GM12878 (cell line): ENCODE results near the gene CCDC63. TPM values are rescaled to one million over a fixed set of nuclear protein-coding genes. Genes with fewer than 3 reads are reported as not detected.
A peak's percentile ranks its signal among the peaks of the same experiment; 100 is the strongest.

ENCODE experiments used
- CREB1 ChIP-seq: IDR thresholded peaks from 2 replicates; pipeline ENCODE4 v1.6.1; 2012; ENCODE audit warnings: low read depth, mild to moderate bottlenecking, inconsistent platforms
- FOS ChIP-seq: IDR thresholded peaks from 3 replicates; pipeline ENCODE4 v1.6.1; 2011; ENCODE audit warnings: borderline replicate concordance; ENCODE audit not compliant: insufficient read length; ENCODE audit errors: extremely low read depth
- GABPA ChIP-seq: IDR thresholded peaks from 2 replicates; pipeline ENCODE4 v1.6.1; 2014; ENCODE audit warnings: antibody characterized with exemption, low read depth, mild to moderate bottlenecking, inconsistent platforms
- MYC ChIP-seq: IDR thresholded peaks from 2 replicates; pipeline ENCODE4 v1.6.1; 2011; ENCODE audit warnings: mild to moderate bottlenecking, low read length, moderate library complexity, inconsistent platforms; ENCODE audit not compliant: insufficient read depth, insufficient replicate concordance, insufficient read length, severe bottlenecking
- RAD51 ChIP-seq: fragments of 450-650 bp; IDR thresholded peaks from 2 replicates; pipeline ENCODE4 v1.6.1; 2016; ENCODE audit warnings: moderate library complexity, mild to moderate bottlenecking, inconsistent platforms
- SMAD5 ChIP-seq: IDR thresholded peaks from 2 replicates; pipeline ENCODE4 v1.6.1; 2016; ENCODE audit warnings: antibody characterized with exemption, low read depth
- SPI1 ChIP-seq: IDR thresholded peaks from 2 replicates; pipeline ENCODE4 v1.6.1; 2011; ENCODE audit warnings: low read depth, mild to moderate bottlenecking, low read length, moderate library complexity, borderline replicate concordance; ENCODE audit not compliant: insufficient read depth
- STAT3 ChIP-seq: IDR thresholded peaks from 2 replicates; pipeline ENCODE4 v1.6.1; 2011; ENCODE audit warnings: low read depth, low read length, improper control_type of control experiment
- SUPT20H ChIP-seq: IDR thresholded peaks from 2 replicates; pipeline ENCODE4 v1.6.1; 2011; ENCODE audit warnings: low read depth, mild to moderate bottlenecking, low read length, moderate library complexity, borderline replicate concordance; ENCODE audit not compliant: control insufficient read depth
- YY1 ChIP-seq: IDR thresholded peaks from 2 replicates; pipeline ENCODE4 v1.6.1; 2011; ENCODE audit warnings: low read depth, mild to moderate bottlenecking, low read length
- ZBED1 ChIP-seq: IDR thresholded peaks from 2 replicates; pipeline ENCODE4 v1.6.1; 2016; ENCODE audit warnings: borderline replicate concordance
- polyA plus RNA-seq, 11 experiments: library from polyadenylated mRNA; depleted of rRNA in 4 of 11; unstranded in 6 of 11; stranded (reverse) in 5 of 11; fragments of >200 nt; fragmentation: Nextera tagmentation in 4 of 11; fragmentation: Illumina TruSeq in 1 of 11; extraction: Ambion mirVana in 4 of 11; extraction: Trizol in 1 of 11; gene quantifications; 1 replicate in 1 of 11; 2 replicates in 10 of 11; pipeline versions ENCODE4 v1.2.1 to v1.2.3, GENCODE V29; 2011 to 2016; ENCODE audit warnings: inconsistent platforms in 2 of 11, missing spikeins in 2 of 11, low read depth in 1 of 11
- total RNA-seq, 4 experiments: library from RNA; depleted of rRNA in 3 of 4; stranded (reverse); fragments of >200 nt in 3 of 4; fragmentation: Illumina TruSeq in 1 of 4; extraction: Trizol in 1 of 4; gene quantifications; 2 replicates each; pipeline versions ENCODE4 v1.2.1 to v1.2.3, GENCODE V29; 2013 to 2021
- TF ChIP-seq, protein P1 (sequence below): IDR thresholded peaks from 2 replicates; pipeline ENCODE4 v1.6.1; 2012; ENCODE audit warnings: low read depth, low read length, improper control_type of control experiment
- TF ChIP-seq, protein P2 (sequence below): IDR thresholded peaks from 2 replicates; pipeline ENCODE4 v1.6.1; 2011; ENCODE audit warnings: mild to moderate bottlenecking, low read depth, low read length, moderate library complexity; ENCODE audit not compliant: insufficient replicate concordance
- TF ChIP-seq, protein P3 (sequence below): fragments of 450-650 bp; IDR thresholded peaks from 2 replicates; pipeline ENCODE4 v1.6.1; 2018; ENCODE audit warnings: borderline replicate concordance, mild to moderate bottlenecking; ENCODE audit not compliant: partially characterized antibody
- TF ChIP-seq, protein P4 (sequence below): fragments of 450-650 bp; IDR thresholded peaks from 2 replicates; pipeline ENCODE4 v1.6.1; 2017; ENCODE audit warnings: mild to moderate bottlenecking
- TF ChIP-seq, protein P5 (sequence below): fragments of 450-650 bp; conservative IDR thresholded peaks from 2 replicates; pipeline ENCODE4 v1.6.1; 2017; ENCODE audit warnings: mild to moderate bottlenecking, moderate library complexity

The CCDC63 gene
- total and polyA plus RNA-seq, 10 of the 15 experiments (the other 5 are each of a cell fraction or from before 2014, with no cell fraction given), result not detected

DNA sequence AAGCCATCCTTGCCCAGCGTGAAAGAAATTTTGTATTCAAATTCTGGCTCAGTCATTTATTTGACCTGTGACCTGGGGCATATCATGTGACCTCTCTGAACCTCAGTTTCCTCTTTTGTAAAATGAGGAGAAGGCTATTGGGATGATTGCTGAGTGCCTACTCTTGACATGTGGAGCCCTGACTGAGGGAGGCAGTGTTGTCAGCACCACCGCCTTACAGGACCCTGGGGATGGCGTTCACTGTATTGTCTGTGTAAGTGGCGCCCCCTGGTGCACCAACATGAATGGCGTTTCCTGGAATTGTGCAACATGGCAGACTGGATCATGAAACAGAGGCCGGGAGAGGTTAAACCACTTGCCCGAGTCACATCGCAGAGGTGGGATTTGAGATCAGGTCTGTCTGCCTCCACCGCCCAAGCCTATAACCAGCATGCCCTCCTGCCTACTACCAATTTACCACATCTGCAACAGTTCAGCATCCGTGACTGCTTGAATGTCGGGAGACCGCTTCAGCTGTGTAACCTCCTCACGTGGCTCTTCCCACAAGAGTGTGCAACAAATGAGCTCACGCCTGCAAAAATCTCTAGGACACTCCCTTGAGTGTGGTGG, 20.1 kb upstream of the CCDC63 start (continued):
- TF ChIP-seq, protein P1, sequence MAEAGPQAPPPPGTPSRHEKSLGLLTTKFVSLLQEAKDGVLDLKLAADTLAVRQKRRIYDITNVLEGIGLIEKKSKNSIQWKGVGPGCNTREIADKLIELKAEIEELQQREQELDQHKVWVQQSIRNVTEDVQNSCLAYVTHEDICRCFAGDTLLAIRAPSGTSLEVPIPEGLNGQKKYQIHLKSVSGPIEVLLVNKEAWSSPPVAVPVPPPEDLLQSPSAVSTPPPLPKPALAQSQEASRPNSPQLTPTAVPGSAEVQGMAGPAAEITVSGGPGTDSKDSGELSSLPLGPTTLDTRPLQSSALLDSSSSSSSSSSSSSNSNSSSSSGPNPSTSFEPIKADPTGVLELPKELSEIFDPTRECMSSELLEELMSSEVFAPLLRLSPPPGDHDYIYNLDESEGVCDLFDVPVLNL, result no peak
- no peak for TF ChIP-seq SUPT20H
- TF ChIP-seq, protein P2, sequence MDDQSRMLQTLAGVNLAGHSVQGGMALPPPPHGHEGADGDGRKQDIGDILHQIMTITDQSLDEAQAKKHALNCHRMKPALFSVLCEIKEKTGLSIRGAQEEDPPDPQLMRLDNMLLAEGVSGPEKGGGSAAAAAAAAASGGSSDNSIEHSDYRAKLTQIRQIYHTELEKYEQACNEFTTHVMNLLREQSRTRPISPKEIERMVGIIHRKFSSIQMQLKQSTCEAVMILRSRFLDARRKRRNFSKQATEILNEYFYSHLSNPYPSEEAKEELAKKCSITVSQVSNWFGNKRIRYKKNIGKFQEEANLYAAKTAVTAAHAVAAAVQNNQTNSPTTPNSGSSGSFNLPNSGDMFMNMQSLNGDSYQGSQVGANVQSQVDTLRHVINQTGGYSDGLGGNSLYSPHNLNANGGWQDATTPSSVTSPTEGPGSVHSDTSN, result no peak
- TF ChIP-seq, protein P3, sequence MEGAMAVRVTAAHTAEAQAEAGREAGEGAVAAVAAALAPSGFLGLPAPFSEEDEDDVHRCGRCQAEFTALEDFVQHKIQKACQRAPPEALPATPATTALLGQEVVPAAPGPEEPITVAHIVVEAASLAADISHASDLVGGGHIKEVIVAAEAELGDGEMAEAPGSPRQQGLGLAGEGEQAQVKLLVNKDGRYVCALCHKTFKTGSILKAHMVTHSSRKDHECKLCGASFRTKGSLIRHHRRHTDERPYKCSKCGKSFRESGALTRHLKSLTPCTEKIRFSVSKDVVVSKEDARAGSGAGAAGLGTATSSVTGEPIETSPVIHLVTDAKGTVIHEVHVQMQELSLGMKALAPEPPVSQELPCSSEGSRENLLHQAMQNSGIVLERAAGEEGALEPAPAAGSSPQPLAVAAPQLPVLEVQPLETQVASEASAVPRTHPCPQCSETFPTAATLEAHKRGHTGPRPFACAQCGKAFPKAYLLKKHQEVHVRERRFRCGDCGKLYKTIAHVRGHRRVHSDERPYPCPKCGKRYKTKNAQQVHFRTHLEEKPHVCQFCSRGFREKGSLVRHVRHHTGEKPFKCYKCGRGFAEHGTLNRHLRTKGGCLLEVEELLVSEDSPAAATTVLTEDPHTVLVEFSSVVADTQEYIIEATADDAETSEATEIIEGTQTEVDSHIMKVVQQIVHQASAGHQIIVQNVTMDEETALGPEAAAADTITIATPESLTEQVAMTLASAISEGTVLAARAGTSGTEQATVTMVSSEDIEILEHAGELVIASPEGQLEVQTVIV, result no peak
- no peak for TF ChIP-seq GABPA
- TF ChIP-seq, protein P4, sequence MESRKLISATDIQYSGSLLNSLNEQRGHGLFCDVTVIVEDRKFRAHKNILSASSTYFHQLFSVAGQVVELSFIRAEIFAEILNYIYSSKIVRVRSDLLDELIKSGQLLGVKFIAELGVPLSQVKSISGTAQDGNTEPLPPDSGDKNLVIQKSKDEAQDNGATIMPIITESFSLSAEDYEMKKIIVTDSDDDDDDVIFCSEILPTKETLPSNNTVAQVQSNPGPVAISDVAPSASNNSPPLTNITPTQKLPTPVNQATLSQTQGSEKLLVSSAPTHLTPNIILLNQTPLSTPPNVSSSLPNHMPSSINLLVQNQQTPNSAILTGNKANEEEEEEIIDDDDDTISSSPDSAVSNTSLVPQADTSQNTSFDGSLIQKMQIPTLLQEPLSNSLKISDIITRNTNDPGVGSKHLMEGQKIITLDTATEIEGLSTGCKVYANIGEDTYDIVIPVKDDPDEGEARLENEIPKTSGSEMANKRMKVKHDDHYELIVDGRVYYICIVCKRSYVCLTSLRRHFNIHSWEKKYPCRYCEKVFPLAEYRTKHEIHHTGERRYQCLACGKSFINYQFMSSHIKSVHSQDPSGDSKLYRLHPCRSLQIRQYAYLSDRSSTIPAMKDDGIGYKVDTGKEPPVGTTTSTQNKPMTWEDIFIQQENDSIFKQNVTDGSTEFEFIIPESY, result 0 out of 2 replicates have a peak, but pooled peaks have one; percentile 13
- TF ChIP-seq MYC, result no peak
- TF ChIP-seq RAD51, result 0 out of 2 replicates have a peak, but pooled peaks have one; percentile 27
- TF ChIP-seq SPI1, result no peak
- peak; percentile 94 for TF ChIP-seq YY1
- no peak for TF ChIP-seq SMAD5
- TF ChIP-seq CREB1, result no peak
- no peak for TF ChIP-seq FOS
- TF ChIP-seq ZBED1, result no peak
- TF ChIP-seq STAT3, result no peak
- TF ChIP-seq, protein P5, sequence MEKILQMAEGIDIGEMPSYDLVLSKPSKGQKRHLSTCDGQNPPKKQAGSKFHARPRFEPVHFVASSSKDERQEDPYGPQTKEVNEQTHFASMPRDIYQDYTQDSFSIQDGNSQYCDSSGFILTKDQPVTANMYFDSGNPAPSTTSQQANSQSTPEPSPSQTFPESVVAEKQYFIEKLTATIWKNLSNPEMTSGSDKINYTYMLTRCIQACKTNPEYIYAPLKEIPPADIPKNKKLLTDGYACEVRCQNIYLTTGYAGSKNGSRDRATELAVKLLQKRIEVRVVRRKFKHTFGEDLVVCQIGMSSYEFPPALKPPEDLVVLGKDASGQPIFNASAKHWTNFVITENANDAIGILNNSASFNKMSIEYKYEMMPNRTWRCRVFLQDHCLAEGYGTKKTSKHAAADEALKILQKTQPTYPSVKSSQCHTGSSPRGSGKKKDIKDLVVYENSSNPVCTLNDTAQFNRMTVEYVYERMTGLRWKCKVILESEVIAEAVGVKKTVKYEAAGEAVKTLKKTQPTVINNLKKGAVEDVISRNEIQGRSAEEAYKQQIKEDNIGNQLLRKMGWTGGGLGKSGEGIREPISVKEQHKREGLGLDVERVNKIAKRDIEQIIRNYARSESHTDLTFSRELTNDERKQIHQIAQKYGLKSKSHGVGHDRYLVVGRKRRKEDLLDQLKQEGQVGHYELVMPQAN, result no peak
